HK-2 (cell line): ENCODE results near the gene RNF10.
A peak's percentile ranks its signal among the peaks of the same experiment; 100 is the strongest.
"Not testable (repeated sequence)": the region's sequence is repeated elsewhere in the genome, so short reads cannot be mapped to it uniquely, and the experiment has no call there.

Source experiments
- DNase-seq: peaks from one replicate; pipeline ENCODE4 v3.0.0-alpha.2; 2018; ENCODE audit not compliant: unreplicated experiment

RNF10 gene

GRCh38 chr12:120580787-120581723 is 46.9 kb downstream of the RNF10 start, which contains the start of gene POP5:
Gene POP5 (minus strand): TSS chr12:120581402. CDS start chr12:120581362, 40 bp downstream.
- peak; percentile 92 for DNase-seq

GRCh38 chr12:120581998-120582397 is 47.8 kb downstream of the RNF10 start:
- DNase-seq, result no peak

- DNase-seq, result peak; percentile 73
Observed at GRCh38 chr12:120583478-120584030, 49.4 kb downstream of the RNF10 start.

GRCh38 chr12:120584343-120585149 is 50.4 kb downstream of the RNF10 start:
- DNase-seq, result peak; percentile 67

DNA sequence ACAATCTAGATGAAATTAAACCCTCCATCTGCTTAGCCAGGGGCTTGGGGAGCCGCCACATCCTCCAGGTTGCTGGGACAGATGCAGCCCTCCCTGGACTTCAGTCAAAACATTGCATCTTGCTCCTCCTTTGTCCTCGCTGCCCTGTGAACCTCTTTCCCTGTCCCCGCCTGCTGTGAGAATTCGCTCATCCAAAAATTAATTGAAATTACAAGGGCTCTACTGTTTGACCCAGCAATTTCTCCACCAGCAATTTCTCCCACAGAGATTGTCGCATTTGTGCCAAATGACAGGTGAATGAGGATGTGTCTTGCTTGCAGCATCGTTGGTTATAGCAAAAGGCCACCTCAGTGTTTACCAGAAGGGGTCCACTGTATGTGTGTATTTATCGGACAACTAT is 52.0 kb downstream of the RNF10 start:
- DNase-seq, result no peak

GRCh38 chr12:120586860-120587259 is 52.7 kb downstream of the RNF10 start:
- DNase-seq, result no peak

DNA sequence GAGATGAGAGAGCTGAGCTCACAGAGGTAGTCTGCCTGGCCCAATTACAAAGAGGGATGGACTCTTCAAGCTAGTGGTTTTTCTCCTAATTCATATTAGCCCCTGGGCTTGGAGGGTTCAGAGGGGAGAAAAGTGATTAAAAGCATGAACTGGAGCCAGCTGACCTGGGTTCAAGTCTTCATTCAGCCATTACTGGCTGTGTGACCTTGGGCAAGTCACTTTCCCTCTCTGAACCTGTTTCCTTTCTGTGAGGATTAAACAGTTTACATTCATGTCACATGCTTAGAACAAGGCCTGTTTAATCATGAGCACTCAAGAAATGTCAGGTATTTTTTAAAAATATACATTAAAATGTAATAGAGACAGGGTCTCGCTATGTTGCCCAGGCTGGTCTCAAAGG is 54.2 kb downstream of the RNF10 start:
- DNase-seq, result no peak

DNA sequence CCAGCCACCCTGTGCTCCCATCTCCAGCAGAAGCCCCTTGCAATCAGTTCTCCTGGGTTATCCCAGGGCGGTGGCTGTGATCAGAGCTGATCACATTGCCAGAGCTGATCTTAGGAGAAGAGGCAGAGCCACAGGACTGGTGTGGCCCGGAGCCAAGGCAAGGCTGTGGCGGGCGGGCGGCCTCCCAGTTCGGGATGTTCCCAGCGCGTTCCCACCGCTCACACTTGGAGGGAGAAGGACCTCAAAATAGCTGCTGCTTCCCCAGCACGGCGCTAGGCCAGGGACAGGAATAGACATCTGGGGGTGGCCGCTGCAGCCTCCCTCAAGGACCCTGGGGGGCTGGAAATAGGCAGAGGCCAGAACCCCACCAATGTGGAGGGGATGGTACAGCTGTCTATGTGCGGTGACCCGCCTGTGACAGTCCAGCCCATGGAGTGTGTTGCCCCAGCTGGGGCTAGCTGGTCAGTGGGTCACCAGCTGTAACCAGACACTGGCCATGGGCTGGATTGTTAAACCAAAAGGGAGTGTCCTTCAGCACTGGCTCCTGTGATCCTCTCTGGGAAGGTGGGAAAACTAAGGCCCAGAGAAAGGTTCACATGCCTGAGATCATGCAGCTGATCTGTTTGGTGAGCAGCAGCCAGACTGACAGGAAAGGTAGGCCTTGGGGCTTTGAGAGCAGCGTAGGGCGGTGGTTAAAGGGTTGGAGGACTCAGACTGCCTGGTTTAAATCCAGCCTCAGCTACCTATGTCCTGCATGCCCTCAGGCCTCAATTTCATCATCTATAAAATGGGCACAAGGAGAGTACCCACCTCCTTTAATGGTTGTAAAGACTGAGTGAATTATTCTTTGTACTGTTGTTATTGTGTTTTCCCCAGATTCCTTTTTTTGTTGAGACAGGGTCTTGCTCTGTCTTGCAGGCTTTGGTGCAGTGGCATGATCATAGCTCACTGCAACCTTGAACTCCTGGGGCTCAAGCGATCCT is 55.1 kb downstream of the RNF10 start:
- DNase-seq, result no peak

GRCh38 chr12:120590741-120591407 is 56.7 kb downstream of the RNF10 start:
- no peak for DNase-seq

DNA sequence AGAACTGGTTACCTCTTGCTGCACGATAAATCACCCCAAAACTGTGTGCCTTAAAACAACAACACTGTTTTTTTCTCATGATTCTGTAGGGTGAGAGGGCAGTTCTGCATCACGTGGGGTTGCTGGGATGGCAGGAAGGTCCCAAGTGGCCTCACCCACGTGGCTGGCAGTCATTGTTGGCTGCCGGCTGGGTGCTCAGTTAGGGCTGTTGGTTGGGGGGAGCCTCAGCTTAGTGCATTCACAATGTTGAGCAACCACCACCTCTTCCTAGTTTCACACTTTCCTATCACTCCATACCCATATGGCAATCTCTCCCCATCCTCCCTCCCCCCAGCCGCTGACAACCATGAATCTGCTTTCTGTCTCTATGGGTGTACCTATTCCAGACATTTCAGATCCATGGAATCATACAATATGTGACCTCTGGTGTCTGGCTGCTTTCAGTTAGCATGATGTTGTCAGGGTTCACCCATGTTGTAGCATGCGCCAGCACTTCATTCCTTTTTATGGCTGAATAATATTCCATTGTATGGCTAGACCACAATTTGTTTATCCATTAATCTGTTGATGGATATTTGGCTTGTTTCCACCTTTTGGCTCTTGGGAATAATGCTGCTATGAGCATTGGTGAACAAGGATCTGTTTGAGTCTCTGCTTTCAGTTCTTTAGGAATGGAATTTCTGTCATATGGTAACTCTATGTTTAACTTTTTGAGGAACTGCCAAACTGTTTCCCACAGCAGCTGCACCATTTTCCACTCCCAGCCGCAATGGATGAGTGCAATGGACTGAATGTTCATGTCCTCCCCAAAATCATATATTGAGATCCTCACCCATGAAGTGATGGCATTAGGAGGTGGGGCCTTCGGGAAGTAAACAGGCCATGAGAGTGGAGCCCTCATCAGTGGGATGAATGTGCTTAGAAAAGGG is 58.2 kb downstream of the RNF10 start:
- no peak for DNase-seq

DNA sequence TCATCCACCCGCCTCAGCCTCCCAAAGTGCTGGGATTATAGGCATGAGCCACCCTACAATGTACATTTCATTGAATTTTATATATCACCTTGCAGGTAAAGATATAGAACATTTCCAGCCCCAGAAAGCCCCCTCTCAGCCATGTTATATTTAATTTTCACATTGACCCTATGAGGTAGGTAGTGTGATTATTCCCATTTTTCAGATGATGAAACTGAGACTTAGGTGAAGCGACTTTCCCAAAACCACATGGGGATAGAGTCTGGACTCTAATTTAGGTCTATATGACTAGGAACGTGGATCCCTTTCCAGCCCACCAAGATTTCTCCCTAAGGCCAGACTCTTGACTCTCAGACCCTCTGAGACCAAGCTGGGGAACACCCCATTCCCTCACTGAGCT is 62.7 kb downstream of the RNF10 start:
- DNase-seq, result no peak

DNA sequence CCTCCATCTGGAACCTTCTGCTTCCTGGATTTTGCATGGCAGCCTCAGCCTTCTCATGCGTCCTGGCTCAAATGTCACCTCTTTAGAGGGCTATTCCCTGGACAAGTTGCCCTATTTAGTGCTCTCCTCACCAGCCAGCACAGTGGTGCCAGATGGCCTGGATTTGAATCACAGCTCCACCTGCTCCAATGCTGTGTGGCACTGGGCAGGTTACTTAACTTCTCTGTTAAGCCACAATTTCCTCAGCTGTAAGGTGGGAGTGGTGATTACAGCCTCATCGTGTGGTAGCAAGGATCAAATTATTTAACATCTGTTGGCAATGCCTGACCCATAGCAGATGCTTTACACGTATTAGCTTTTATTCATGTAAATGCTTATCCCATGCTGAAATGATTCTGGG is 63.7 kb downstream of the RNF10 start:
- no peak for DNase-seq

- DNase-seq, result peak; percentile 56
Observed at GRCh38 chr12:120598674-120599463, 64.7 kb downstream of the RNF10 start.

DNA sequence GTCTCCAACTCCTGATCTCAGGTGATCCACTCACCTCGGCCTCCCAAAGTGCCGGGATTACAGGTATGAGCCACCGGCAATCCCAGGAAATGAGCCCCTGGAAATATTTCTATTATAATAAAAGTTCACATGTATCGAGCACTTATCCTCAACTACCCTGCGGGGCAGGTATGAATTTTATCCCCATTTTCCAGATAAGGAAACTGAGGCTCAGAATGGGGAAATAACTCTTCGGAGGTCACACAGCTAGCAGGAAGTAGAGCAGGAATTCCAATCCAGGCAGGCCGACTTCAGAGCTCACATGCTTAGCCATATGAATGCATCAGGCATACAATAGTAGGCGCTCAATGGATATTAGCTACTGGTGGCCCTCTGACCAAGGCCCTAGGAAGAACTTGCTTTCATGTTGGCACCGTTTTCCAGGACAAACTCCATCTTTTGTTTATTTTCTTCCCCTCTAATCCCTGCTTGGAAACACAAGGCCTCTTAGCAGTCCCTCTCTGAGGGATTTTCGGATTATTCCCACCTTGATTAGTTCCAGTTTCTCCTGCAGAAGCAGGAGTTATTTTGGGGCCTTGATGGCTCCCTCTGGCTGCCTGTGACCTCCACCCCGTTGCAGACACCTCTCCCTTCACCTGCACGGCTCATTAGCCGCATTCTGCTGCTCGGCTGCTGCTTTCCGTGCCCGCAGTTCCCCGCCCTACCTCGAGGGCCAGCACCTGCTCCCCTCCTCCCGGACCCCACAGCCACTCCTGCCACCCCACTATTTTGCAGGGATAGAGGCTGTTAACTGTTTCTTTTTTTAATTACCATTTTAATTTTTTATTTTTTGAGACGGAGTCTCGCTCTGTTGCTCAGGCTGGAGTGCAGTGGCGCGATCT is 65.8 kb downstream of the RNF10 start:
- DNase-seq, result no peak

DNA sequence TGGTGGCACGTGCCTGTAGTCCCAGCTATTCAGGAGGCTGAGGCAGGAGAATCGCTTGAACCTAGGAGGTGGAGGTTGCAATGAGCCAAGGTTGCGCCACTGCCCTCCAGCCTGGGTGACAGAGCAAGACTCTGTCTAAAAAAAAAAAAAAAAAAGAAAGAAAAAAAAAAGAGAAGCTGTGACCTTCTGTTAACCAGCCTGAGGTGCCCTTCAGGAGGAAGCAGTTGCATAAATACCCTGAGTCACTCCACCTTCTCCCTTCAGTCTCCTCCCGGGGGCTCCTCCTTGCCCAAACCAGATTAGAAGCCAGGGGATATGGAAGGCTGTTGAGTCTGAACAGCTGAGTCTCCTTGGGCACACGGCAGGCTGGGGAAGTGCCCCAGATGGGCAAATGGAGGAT is 68.3 kb downstream of the RNF10 start:
- DNase-seq, result not testable (repeated sequence)

DNA sequence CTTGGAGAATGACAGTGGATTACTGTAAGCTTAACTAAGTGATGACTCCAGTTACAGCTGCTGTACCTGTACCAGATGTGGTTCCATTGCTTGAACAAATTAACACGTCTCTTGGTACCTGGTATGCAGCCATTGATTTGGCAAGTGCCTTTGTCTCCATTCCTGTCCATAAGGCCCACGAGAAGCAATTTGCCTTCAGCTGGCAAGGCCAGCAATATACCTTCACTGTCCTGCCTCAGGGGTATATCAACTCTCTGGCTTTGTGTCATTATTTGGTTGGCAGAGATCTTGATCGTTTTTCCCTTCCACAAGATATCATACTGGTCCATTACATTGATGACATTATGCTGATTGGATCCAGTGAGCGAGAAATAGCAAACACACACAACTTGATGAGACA is 76.4 kb downstream of the RNF10 start:
- no peak for DNase-seq

DNA sequence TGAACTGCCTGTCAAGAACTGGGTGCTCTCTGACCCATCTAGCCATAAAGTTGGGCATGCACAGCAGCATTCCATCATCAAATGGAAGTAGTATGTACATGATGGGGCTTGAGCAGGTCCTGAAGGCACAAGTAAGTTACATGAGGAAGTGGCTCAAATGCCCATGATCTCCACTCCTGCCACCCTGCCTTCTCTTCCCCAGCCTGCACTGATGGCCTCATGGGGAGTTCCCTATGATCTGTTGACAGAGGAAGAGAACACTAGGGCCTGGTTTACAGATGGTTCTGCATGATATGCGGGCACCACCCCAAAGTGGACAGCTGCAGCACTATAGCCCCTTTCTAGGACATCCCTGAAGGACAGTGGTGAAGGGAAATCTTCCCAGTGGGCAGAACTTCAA is 77.4 kb downstream of the RNF10 start:
- DNase-seq, result not testable (repeated sequence)

GRCh38 chr12:120614848-120615247 is 80.7 kb downstream of the RNF10 start:
- DNase-seq, result no peak
